NCI-H345 (cell line): ENCODE data around the gene KIAA1328.
A peak's percentile ranks its signal among the peaks of the same experiment; 100 is the strongest.
"Not testable (repeated sequence)": the region's sequence is repeated elsewhere in the genome, so short reads cannot be mapped to it uniquely, and the experiment has no call there.

Experiments
- DNase-seq: peaks from one replicate; lab custom pipeline; 2025; lab: John Stamatoyannopoulos, UW

Gene KIAA1328

GRCh38 chr18:37156330-37156942 is 327.5 kb downstream of the KIAA1328 start:
- no peak for DNase-seq

DNA sequence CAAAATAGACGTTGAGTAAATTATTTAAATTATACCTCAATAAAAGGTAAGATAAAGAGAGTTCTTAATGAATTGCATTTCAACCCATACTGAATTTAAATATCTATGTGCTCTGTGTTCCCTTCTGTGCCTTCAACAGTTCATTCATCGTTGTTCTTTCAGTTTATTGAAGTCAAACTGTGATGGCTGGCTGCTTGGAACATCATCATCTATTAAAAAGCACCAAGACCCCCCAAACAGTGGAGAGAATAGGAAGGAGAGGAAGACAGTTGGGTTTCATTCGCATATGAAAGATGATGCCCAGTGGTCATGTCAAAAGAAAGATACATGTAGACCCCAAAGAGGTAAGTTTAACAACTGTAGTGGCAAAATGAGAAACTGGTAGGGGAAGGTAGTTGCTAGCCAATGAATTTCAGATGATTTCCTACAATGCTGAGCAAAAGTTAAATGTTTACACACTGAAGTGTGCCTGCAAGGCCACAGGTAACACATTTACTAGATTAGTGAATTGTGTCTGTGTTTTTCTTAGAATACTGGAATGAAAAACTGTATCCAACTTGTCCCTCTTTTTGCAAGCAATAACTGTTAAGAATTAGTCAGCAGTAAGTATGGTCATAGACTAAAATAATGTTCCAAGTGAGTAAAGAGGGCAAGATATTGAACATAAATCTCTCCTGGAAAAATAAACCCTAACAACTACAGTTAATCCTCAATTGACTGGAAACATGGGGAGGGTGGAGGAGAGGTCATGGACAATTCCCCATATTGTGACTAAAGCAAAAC is 331.3 kb downstream of the KIAA1328 start:
- no peak for DNase-seq

- DNase-seq = no peak
Observed at GRCh38 chr18:37161491-37161890, 332.6 kb downstream of the KIAA1328 start.

DNA sequence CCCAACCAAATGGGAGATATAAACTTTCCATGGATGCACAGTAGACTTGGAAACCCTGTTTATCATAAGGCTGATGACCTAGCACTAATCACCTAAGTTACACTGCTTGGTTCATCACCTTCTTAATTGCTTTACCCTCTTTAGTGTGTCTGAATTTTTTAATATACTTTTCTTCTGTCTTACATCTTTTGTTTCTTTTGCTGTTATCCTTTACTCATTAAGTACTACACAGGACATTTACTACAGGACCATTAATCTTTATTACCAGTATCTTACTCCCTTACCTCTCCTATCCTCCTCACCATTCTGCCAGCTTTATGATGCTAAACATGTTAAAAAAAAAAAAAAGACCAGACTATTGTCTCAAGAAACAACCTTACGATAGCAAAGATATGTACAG is 333.6 kb downstream of the KIAA1328 start:
- DNase-seq = no peak

GRCh38 chr18:37163119-37163518 is 334.2 kb downstream of the KIAA1328 start:
- DNase-seq = no peak

GRCh38 chr18:37166491-37166890 is 337.6 kb downstream of the KIAA1328 start:
- DNase-seq = no peak

- DNase-seq = not testable (repeated sequence)
Observed at GRCh38 chr18:37166966-37167365, 338.0 kb downstream of the KIAA1328 start.

GRCh38 chr18:37170984-37171383 is 342.1 kb downstream of the KIAA1328 start:
- DNase-seq = no peak

- no peak for DNase-seq
Observed at GRCh38 chr18:37173384-37173783, 344.5 kb downstream of the KIAA1328 start.

GRCh38 chr18:37175727-37176620 is 347.0 kb downstream of the KIAA1328 start:
- DNase-seq = no peak

- no peak for DNase-seq
Observed at GRCh38 chr18:37176621-37176934, 347.7 kb downstream of the KIAA1328 start.

GRCh38 chr18:37179384-37179783 is 350.5 kb downstream of the KIAA1328 start:
- DNase-seq = peak; percentile 64

- no peak for DNase-seq
Observed at GRCh38 chr18:37180086-37180485, 351.2 kb downstream of the KIAA1328 start.

- no peak for DNase-seq
Observed at GRCh38 chr18:37182340-37183135, 353.6 kb downstream of the KIAA1328 start.

DNA sequence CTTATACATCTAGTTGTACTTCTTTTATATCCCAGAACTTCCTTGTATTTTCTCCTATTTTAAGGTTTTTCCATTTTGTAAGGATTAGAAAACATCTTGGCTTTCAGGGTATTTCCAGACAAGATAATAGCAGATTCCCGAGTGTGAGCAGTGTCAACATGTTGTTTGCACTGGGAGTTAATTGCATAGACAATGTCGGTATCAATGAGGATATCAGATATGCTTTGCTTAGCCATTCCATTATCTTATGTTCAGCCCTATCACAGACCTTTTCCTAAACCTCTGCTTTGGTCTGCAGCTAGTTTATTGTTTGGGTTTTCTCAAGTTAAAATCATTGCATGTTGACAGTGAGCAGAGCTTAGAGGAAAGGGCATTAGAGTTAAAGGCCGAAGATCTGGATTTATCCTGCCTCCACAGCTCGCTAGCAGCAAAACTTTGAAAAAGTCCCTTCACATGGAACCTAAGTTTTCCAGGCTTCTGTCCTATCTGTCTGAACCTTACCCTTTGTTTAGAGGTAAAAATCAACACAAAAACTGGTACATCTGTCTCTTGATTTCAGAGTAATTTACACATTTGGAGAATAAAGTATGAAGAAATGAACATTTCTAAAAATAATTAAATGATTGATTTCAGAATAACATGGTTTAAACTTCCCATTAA is 355.4 kb downstream of the KIAA1328 start:
- no peak for DNase-seq

- DNase-seq = no peak
Observed at GRCh38 chr18:37188016-37188791, 359.3 kb downstream of the KIAA1328 start.

GRCh38 chr18:37199741-37200140 is 370.8 kb downstream of the KIAA1328 start:
- no peak for DNase-seq

DNA sequence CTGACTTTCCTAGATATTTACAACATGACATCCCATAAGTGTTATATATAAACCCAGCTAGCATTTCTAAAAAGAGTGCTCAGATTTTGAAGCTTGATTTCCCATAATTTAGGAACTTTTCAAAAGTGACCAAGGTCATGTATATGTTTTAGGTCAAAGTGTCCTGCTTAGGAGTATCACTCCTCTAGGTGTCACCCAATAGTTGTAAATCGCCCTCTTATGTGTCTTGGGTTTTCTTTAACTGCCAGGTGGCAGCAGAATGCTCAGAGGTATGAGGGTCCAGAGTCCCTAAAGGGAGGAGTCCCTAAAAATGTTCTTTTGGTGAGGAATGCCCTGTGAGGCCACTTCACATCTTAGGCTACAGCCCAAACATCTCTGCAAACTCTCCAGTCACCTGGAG is 378.4 kb downstream of the KIAA1328 start:
- no peak for DNase-seq

GRCh38 chr18:37210781-37211180 is 381.9 kb downstream of the KIAA1328 start:
- DNase-seq = no peak

GRCh38 chr18:37218022-37218590 is 389.2 kb downstream of the KIAA1328 start:
- DNase-seq = no peak
